Epithelial cell of esophagus (primary cell): ENCODE data around the gene SEC63.

Experiments used
- DNase-seq: peaks from one replicate; pipeline ENCODE4 v3.0.0; 2010; ENCODE audit warnings: low read depth
- H3K4me3 ChIP-seq: 2 replicates; pipeline ENCODE4 v1.5.1; 2011; ENCODE audit warnings: mild to moderate bottlenecking, low read length, control low read depth
- TF ChIP-seq, protein P1 (sequence below): IDR thresholded peaks from 2 replicates; pipeline ENCODE4 v1.5.1; 2011; ENCODE audit warnings: low read depth, mild to moderate bottlenecking, low read length, control low read depth, inconsistent platforms; ENCODE audit not compliant: insufficient read depth; ENCODE audit errors: missing control alignments

Gene SEC63

DNA sequence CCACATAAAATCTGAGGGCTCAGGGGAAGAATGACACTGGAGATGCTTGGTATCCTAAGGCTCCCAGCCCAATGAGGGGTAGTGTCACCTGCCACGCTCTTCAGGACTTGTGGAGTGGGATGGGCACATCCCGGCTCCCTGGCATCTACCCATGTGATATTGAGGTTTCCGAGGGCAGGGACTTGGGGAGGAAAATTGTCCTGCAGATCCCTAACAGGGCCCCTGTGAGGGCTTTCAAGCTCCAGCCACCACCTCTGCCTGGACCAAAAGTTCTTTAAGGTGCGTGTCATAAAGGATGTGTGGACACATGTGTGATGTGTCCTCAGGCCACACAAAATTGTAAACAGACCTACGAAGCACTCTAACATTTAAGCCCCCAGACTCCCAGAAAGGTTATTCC lies 136.4 kb downstream of the SEC63 start:
- no peak for DNase-seq
- TF ChIP-seq, protein P1, sequence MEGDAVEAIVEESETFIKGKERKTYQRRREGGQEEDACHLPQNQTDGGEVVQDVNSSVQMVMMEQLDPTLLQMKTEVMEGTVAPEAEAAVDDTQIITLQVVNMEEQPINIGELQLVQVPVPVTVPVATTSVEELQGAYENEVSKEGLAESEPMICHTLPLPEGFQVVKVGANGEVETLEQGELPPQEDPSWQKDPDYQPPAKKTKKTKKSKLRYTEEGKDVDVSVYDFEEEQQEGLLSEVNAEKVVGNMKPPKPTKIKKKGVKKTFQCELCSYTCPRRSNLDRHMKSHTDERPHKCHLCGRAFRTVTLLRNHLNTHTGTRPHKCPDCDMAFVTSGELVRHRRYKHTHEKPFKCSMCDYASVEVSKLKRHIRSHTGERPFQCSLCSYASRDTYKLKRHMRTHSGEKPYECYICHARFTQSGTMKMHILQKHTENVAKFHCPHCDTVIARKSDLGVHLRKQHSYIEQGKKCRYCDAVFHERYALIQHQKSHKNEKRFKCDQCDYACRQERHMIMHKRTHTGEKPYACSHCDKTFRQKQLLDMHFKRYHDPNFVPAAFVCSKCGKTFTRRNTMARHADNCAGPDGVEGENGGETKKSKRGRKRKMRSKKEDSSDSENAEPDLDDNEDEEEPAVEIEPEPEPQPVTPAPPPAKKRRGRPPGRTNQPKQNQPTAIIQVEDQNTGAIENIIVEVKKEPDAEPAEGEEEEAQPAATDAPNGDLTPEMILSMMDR: no peak
- H3K4me3 ChIP-seq: no peak overlapping the region

DNA sequence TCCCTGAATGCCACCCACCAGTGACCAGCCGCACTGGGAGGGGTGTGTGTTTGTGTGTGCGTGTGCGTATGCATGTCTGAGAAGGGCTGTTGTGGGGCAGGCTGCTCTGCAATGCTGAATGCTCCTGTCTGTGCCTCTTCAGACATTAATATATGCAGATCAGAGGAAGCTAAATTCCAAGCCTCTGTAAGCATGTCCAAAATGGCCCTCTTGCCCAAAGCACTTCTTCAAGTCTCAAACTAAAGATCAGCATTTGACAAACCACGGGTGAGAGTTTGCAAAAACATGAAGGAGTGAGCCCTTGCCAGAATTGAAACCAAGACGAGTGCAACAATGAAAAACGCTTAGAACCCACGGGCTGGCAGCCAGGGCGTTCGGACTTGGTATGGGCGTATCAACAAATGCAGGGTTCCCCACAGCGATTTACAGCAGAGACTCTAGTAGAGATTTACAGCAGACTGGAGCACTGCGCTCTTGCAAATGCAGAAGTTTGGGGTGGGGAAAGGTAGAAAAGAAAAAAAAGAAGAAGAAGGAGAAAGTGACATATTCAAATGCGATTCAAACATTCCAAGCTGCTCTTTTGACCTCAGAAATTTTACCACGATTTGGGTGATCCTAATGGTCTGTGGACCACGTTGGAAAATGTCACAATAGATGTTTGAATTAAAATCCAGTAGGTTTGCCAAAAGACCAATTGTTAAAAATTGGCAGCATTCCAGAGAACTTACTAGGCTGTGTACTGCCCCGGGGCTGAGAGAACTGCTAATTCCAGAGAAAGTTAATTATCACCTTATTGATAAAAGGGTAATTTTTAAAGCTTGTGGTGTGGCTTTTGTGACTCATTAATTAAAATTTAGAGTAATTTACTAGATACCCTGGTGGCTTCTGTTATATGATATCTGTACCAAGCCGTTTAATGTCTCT lies 137.4 kb downstream of the SEC63 start:
- DNase-seq: peak; percentile 42
- peak overlapping the region; percentile 4 for H3K4me3 ChIP-seq

GRCh38 chr6:107819964-107820337 lies 138.1 kb downstream of the SEC63 start:
- DNase-seq: peak; percentile 88
- TF ChIP-seq, protein P1: no peak
- H3K4me3 ChIP-seq: no peak overlapping the region

More for the DNA sequence above, 137.4 kb downstream of the SEC63 start:
- TF ChIP-seq, protein P1: no peak

DNA sequence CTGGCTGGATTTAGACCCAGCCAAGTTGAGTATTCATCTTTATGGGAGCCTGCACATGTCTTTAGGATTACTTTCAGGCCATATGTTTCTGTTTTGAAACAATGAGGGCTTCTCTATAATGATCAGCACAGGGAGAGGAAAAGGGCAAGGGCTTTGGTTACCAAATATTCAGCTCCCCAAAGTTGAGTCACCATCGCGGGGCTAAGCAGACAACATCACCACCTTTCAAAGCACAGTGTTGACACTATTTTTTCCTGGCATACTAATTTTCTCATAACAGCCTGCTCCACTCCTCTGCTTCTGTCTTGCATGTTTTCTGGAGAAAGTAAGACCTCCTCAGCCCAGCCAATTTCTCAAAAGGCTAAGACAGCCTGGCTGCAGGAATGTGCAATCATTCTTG lies 138.8 kb downstream of the SEC63 start:
- no peak overlapping the region for H3K4me3 ChIP-seq
- TF ChIP-seq, protein P1: no peak
- peak; percentile 36 for DNase-seq

DNA sequence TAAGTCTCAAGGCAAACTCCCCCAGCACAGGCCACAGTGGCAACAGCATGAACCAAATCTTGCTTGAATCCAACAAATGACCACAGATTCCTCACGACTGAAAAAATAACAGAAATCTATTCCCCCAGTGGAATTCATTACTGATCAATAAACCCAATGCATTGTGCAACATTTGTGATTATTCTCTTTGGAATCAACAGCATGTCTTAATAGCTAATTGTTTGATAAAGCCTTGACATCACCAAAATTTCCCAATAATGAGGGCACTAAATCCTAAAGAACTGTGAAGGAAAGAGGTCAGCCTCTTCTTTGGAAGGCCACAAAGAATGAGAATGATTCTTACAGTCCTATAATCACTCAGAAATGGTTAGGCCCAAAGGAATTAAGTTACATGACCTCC lies 139.7 kb downstream of the SEC63 start:
- TF ChIP-seq, protein P1: no peak
- H3K4me3 ChIP-seq: no peak overlapping the region
- no peak for DNase-seq

DNA sequence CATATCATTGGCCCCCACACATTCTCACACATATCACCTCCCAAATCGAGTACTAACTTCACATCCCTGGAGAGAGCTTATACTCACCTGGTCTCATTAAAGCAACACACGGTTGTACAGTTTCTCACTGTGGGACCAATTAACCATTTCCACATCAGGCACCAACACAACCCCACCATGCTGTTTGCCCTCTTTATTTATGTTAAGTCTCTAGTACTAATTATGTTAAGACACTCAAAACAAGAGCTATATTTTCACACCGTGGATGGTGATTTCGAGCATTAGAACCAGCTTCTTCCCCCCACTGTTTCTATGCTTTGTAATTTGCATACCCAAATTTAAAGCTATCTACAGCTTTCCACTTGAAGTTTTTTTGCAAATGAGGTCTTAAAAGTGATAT lies 140.2 kb downstream of the SEC63 start:
- TF ChIP-seq, protein P1: no peak
- H3K4me3 ChIP-seq: no peak overlapping the region
- DNase-seq: no peak
